HepG2 (cell line): Measurements from ENCODE around the gene ERF. TPM values are rescaled to one million over a fixed set of nuclear protein-coding genes. Genes with fewer than 3 reads are reported as not detected.

Source experiments
- ARNT2 ChIP-seq: sonication (generic); formaldehyde crosslinking; IDR thresholded peaks from 2 replicates; pipeline ENCODE4 v1.8.0; 2022; ENCODE audit warnings: mild to moderate bottlenecking, low read depth, missing genetic modification reagents, moderate library complexity
- DMAP1 ChIP-seq: IDR thresholded peaks from 2 replicates; pipeline ENCODE4 v1.6.1; 2016
- EP300 ChIP-seq, 3 experiments: sonication (generic) in 1 of 3; formaldehyde crosslinking in 1 of 3; IDR thresholded peaks; 2 replicates each; pipeline versions ENCODE4 v1.5.1 to v1.6.1; 2011 to 2020; ENCODE audit warnings: low read depth in 2 of 3, low read length in 2 of 3, borderline replicate concordance in 1 of 3, improper control_type of control experiment in 1 of 3, mild to moderate bottlenecking in 1 of 3, missing genetic modification reagents in 1 of 3, moderate library complexity in 1 of 3
- FOXP1 ChIP-seq, 2 experiments: fragments of 450-650 bp in 1 of 2; IDR thresholded peaks; 2 replicates each; pipeline ENCODE4 v1.6.1; 2017 to 2018; ENCODE audit warnings: antibody characterized with exemption in 1 of 2
- HMG20A ChIP-seq: IDR thresholded peaks from 2 replicates; pipeline ENCODE4 v1.6.1; 2016; ENCODE audit warnings: borderline replicate concordance
- POGK ChIP-seq: sonication (generic); formaldehyde crosslinking; conservative IDR thresholded peaks from 2 replicates; pipeline ENCODE4 v1.8.0; 2022; ENCODE audit warnings: mild to moderate bottlenecking, moderate library complexity, missing genetic modification reagents
- RBFOX2 ChIP-seq: fragments of 200-400 bp; formaldehyde crosslinking; IDR thresholded peaks from 2 replicates; pipeline ENCODE4 v1.6.1; 2017; ENCODE audit warnings: low read depth, mild to moderate bottlenecking, low read length
- RORA ChIP-seq: sonication (generic); formaldehyde crosslinking; IDR thresholded peaks from 2 replicates; pipeline ENCODE4 v1.5.0; 2020; ENCODE audit warnings: mild to moderate bottlenecking, missing genetic modification reagents, moderate library complexity
- SUZ12 ChIP-seq: fragments of 150-350 bp; IDR thresholded peaks from 2 replicates; pipeline ENCODE4 v1.6.1; 2014; ENCODE audit warnings: low read depth, low read length
- ZFP1 ChIP-seq: IDR thresholded peaks from 2 replicates; pipeline ENCODE4 v1.6.1; 2016
- ZFP36 ChIP-seq: fragments of 150-350 bp; IDR thresholded peaks from 2 replicates; pipeline ENCODE4 v1.6.1; 2018; ENCODE audit warnings: borderline replicate concordance, low read length, low read depth; ENCODE audit not compliant: partially characterized antibody
- ZNF138 ChIP-seq: sonication (generic); formaldehyde crosslinking; IDR thresholded peaks from 2 replicates; pipeline ENCODE4 v1.5.0; 2020; ENCODE audit warnings: mild to moderate bottlenecking, low read depth, missing genetic modification reagents
- ZNF160 ChIP-seq: sonication (generic); formaldehyde crosslinking; IDR thresholded peaks from 2 replicates; pipeline ENCODE4 v1.8.0; 2022; ENCODE audit warnings: mild to moderate bottlenecking, inconsistent platforms, missing genetic modification reagents
- ZNF451 ChIP-seq: sonication (generic); formaldehyde crosslinking; IDR thresholded peaks from 2 replicates; pipeline ENCODE4 v1.5.0; 2020; ENCODE audit warnings: mild to moderate bottlenecking, missing genetic modification reagents
- ZNF687 ChIP-seq: sonication (generic); formaldehyde crosslinking; IDR thresholded peaks from 2 replicates; pipeline ENCODE4 v1.5.1; 2020; ENCODE audit warnings: mild to moderate bottlenecking, missing genetic modification reagents, moderate library complexity
- ZNF841 ChIP-seq: sonication (generic); formaldehyde crosslinking; IDR thresholded peaks from 2 replicates; pipeline ENCODE4 v1.8.1; 2023; ENCODE audit warnings: missing genetic modification reagents, borderline replicate concordance
- polyA plus RNA-seq, 8 experiments: library from polyadenylated mRNA; depleted of rRNA in 3 of 8; stranded (reverse) in 7 of 8; unstranded in 1 of 8; fragments of >200 nt; fragmentation: Illumina TruSeq in 4 of 8; extraction: Trizol in 4 of 8; gene quantifications; 2 replicates each; pipeline versions ENCODE4 v1.2.1 to v1.2.3, GENCODE V29; 2011 to 2016; ENCODE audit warnings: low read depth in 4 of 8, missing spikeins in 1 of 8, mixed read lengths in 1 of 8; ENCODE audit not compliant: insufficient read depth in 1 of 8
- total RNA-seq, 5 experiments: library from RNA; depleted of rRNA; stranded (reverse); fragments of >200 nt; fragmentation: Illumina TruSeq; extraction: Trizol; gene quantifications; 2 replicates each; pipeline ENCODE4 v1.2.3, GENCODE V29; 2016; ENCODE audit warnings: low read depth in 1 of 5
- TF ChIP-seq, protein P1 (sequence below): IDR thresholded peaks from 2 replicates; pipeline ENCODE4 v1.6.1; 2016; ENCODE audit warnings: low read depth
- TF ChIP-seq, protein P2 (sequence below): sonication (generic); formaldehyde crosslinking; IDR thresholded peaks from 2 replicates; pipeline ENCODE4 v1.8.0; 2022; ENCODE audit warnings: mild to moderate bottlenecking, missing genetic modification reagents
- TF ChIP-seq, protein P3 (sequence below): sonication (generic); IDR thresholded peaks from 2 replicates; pipeline ENCODE4 v1.6.1; 2016; ENCODE audit warnings: low read depth, borderline replicate concordance

Gene ERF
- total and polyA plus RNA-seq, 2 of the 13 experiments (the other 11 are each of a cell fraction or from before 2014, with no cell fraction given): 67.1 to 69.9 TPM

GRCh38 chr19:42279902-42280814, 25.2 kb upstream of the ERF start (continued):
- TF ChIP-seq ZNF687 (CRISPR knock-in tag) (peak; percentile 72), DMAP1 (CRISPR knock-in tag) (no peak), ZFP36 (no peak), FOXP1 (IDR thresholded peaks at IDR 0.05) (no peak), FOXP1 (CRISPR knock-in tag; IDR thresholded peaks at IDR 0.05) (no peak), SUZ12 (no peak), ZFP1 (CRISPR knock-in tag) (no peak), ZNF451 (CRISPR knock-in tag) (no peak), RORA (CRISPR knock-in tag) (no peak), POGK (CRISPR knock-in tag) (no peak), ARNT2 (CRISPR knock-in tag) (peak; percentile 82; the same call in 1 of the 2 replicates), HMG20A (CRISPR knock-in tag) (no peak), EP300 (IDR thresholded peaks at IDR 0.05; ENCODE audit: low read depth in 2 of 2, low read length in 2 of 2) (no peak), EP300 (CRISPR knock-in tag; IDR thresholded peaks at IDR 0.05; ENCODE audit: borderline replicate concordance) (no peak), ZNF841 (CRISPR knock-in tag) (no peak), RBFOX2 (peak; percentile 89), ZNF160 (CRISPR knock-in tag) (peak; percentile 51; the same call in 1 of the 2 replicates), ZNF138 (no peak)
- TF ChIP-seq, protein P1, sequence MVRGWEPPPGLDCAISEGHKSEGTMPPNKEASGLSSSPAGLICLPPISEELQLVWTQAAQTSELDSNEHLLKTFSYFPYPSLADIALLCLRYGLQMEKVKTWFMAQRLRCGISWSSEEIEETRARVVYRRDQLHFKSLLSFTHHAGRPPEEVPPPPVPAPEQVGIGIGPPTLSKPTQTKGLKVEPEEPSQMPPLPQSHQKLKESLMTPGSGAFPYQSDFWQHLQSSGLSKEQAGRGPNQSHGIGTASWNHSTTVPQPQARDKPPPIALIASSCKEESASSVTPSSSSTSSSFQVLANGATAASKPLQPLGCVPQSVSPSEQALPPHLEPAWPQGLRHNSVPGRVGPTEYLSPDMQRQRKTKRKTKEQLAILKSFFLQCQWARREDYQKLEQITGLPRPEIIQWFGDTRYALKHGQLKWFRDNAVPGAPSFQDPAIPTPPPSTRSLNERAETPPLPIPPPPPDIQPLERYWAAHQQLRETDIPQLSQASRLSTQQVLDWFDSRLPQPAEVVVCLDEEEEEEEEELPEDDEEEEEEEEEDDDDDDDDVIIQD (CRISPR knock-in tag): no peak
- TF ChIP-seq, protein P2, sequence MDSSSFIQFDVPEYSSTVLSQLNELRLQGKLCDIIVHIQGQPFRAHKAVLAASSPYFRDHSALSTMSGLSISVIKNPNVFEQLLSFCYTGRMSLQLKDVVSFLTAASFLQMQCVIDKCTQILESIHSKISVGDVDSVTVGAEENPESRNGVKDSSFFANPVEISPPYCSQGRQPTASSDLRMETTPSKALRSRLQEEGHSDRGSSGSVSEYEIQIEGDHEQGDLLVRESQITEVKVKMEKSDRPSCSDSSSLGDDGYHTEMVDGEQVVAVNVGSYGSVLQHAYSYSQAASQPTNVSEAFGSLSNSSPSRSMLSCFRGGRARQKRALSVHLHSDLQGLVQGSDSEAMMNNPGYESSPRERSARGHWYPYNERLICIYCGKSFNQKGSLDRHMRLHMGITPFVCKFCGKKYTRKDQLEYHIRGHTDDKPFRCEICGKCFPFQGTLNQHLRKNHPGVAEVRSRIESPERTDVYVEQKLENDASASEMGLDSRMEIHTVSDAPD (CRISPR knock-in tag): no peak
- TF ChIP-seq, protein P3, sequence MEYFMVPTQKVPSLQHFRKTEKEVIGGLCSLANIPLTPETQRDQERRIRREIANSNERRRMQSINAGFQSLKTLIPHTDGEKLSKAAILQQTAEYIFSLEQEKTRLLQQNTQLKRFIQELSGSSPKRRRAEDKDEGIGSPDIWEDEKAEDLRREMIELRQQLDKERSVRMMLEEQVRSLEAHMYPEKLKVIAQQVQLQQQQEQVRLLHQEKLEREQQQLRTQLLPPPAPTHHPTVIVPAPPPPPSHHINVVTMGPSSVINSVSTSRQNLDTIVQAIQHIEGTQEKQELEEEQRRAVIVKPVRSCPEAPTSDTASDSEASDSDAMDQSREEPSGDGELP: peak; percentile 72; the same call in 1 of the 2 replicates
